Stimulated activated naive CD4-positive, alpha-beta T cell treated with Interleukin-2 at 50 U/mL for 16 hours (primary cell): ENCODE data around the gene GRB10.
A peak's percentile ranks its signal among the peaks of the same experiment; 100 is the strongest.
"Not testable (repeated sequence)": the region's sequence is repeated elsewhere in the genome, so short reads cannot be mapped to it uniquely, and the experiment has no call there.

Experiments
- DNase-seq: peaks from one replicate; lab custom pipeline; 2025; lab: John Stamatoyannopoulos, UW

Gene GRB10

DNA sequence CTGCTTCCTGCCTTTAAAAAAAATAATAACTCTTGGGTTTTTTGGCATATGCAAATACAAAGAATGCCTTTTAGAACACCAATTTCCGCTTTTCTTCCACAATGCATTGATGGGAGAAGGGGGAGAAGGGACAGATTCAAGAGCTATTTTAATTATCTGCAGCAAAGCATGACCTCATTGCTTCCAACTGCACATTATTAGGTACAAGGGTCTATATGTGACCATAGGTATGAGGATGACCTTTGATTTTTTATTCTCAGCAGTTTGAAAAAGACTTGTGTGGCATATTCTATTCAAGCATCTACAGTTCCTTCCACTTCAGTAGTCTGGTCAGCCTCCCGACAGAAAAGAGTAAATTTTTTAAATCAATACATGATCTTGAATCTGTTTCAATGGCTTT lies 39.7 kb downstream of the GRB10 start:
- DNase-seq = no peak

DNA sequence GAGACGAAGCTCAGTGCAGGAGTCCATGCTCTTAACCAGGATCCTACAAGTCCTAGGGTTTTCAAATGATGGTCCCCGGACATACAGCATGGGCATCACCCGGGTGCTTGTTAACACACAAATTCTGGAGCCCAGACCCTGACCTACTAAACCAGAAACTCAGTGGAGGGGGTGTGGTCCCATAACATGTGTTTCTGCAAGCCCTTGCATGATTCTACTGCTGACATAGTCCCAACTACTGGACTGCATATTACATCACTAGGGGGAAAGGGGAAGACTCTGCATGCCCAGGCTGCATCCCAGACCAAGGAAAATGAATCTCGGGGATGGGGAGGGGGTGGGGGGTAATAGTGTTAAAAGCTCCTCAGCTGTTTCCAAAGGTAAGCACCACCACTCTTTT lies 40.3 kb downstream of the GRB10 start:
- DNase-seq = no peak

DNA sequence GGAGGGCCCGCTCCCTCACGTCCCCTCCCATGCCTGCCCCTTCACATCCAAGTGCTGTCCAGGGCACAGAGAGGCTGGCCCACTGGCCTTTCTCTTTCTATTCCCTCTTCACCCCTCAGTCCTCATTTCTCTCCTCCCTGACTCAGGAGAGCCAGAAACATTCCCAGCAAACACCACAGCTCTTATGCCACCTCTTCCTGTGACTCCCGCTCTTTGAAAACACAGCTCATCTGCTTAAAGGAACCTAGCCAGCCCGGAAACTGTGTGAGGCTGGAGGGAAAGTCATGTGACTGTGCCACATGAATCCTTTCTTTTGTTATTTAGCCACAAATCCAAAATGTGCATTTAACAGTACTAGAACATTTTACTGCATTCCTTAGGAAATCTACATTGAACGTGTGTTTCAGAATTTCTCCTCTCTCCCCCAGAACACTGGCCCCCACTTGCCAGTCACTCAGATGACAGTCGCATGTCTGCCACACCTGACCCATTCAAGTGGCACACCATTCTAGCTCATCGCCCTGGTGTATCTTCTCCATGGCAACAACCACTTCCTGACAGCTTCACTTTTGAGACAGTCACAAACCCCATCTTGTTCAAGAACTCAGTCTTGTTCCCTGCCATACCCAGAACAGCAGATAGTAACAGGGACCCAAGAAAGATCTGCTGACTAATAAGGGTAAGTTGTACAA lies 42.8 kb downstream of the GRB10 start:
- DNase-seq = peak; percentile 32

- DNase-seq = no peak
Observed at GRCh38 chr7:50738932-50739331, 43.8 kb downstream of the GRB10 start.

- DNase-seq = not testable (repeated sequence)
Observed at GRCh38 chr7:50735836-50736235, 46.9 kb downstream of the GRB10 start.

GRCh38 chr7:50735333-50735732 lies 47.4 kb downstream of the GRB10 start:
- DNase-seq = no peak

GRCh38 chr7:50734246-50734645 lies 48.5 kb downstream of the GRB10 start:
- no peak for DNase-seq

GRCh38 chr7:50733552-50733951 lies 49.1 kb downstream of the GRB10 start:
- no peak for DNase-seq

GRCh38 chr7:50731703-50732582 lies 50.8 kb downstream of the GRB10 start:
- no peak for DNase-seq

- DNase-seq = no peak
Observed at GRCh38 chr7:50730446-50731400, 52.0 kb downstream of the GRB10 start.

DNA sequence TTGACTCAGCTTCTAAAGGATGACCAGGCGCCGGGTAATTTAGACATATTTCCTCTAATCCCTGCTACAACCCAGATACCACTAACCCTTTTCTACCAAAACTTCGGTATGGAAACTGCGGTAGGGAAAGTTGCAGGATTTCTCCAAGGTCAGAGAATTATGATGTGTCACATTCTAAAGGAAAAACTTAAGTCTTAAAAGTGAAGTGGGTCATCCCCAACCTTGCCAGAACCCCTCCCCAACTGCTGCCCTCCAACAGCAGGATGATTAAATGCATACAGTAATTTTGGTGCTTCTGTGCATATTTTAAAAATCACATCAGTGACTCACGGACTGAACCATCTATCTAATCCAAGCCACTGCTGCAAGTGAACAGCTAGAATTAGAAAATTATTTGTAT lies 52.7 kb downstream of the GRB10 start:
- DNase-seq = no peak

- DNase-seq = no peak
Observed at GRCh38 chr7:50728184-50728583, 54.5 kb downstream of the GRB10 start.

- DNase-seq = no peak
Observed at GRCh38 chr7:50727711-50728110, 55.0 kb downstream of the GRB10 start.

- DNase-seq = no peak
Observed at GRCh38 chr7:50727072-50727471, 55.6 kb downstream of the GRB10 start.

GRCh38 chr7:50725774-50726173 lies 56.9 kb downstream of the GRB10 start:
- no peak for DNase-seq

GRCh38 chr7:50724526-50725520 lies 57.9 kb downstream of the GRB10 start:
- DNase-seq = no peak

- DNase-seq = no peak
Observed at GRCh38 chr7:50723888-50724287, 58.8 kb downstream of the GRB10 start.

GRCh38 chr7:50723173-50723572 lies 59.5 kb downstream of the GRB10 start:
- DNase-seq = no peak

GRCh38 chr7:50721661-50722259 lies 60.9 kb downstream of the GRB10 start:
- no peak for DNase-seq

DNA sequence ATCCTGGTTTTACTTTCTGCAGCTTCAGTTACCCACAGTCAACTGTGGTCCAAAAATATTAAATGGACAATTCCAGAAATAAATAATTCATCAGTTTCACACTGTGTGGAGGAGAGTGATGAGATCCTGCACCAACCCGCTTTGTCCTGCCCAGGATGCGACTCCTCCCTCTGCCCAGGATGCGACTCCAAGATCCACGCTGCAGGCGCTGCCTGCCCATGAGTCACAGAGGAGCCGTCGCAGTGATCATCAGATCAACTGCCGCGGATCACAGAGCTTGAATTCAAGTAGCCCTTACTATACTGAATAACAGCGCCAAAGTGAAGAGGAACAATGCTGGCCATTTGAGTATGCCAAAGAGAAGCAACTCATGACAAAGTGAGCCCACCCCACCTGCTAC lies 61.5 kb downstream of the GRB10 start:
- no peak for DNase-seq

GRCh38 chr7:50720295-50720694 lies 62.4 kb downstream of the GRB10 start:
- DNase-seq = no peak
